Fibroblast of mammary gland (primary cell): ENCODE results near the gene STK25.

ENCODE experiments used
- DNase-seq: peaks from one replicate; pipeline ENCODE4 v3.0.0-alpha.2; 2010; ENCODE audit warnings: low read depth
- H3K4me3 ChIP-seq: 2 replicates; pipeline ENCODE4 v1.5.1; 2011; ENCODE audit warnings: low read depth, mild to moderate bottlenecking, low read length, moderate library complexity; ENCODE audit not compliant: control insufficient read depth
- TF ChIP-seq, protein P1 (sequence below): conservative IDR thresholded peaks from 2 replicates; pipeline ENCODE4 v1.5.1; 2011; ENCODE audit warnings: low read depth, low read length, inconsistent platforms; ENCODE audit not compliant: control insufficient read depth, insufficient read depth

The STK25 gene

GRCh38 chr2:241463276-241464135 lies 44.9 kb downstream of the STK25 start:
- TF ChIP-seq, protein P1, sequence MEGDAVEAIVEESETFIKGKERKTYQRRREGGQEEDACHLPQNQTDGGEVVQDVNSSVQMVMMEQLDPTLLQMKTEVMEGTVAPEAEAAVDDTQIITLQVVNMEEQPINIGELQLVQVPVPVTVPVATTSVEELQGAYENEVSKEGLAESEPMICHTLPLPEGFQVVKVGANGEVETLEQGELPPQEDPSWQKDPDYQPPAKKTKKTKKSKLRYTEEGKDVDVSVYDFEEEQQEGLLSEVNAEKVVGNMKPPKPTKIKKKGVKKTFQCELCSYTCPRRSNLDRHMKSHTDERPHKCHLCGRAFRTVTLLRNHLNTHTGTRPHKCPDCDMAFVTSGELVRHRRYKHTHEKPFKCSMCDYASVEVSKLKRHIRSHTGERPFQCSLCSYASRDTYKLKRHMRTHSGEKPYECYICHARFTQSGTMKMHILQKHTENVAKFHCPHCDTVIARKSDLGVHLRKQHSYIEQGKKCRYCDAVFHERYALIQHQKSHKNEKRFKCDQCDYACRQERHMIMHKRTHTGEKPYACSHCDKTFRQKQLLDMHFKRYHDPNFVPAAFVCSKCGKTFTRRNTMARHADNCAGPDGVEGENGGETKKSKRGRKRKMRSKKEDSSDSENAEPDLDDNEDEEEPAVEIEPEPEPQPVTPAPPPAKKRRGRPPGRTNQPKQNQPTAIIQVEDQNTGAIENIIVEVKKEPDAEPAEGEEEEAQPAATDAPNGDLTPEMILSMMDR: no peak
- no peak overlapping the region for H3K4me3 ChIP-seq
- DNase-seq: no peak

DNA sequence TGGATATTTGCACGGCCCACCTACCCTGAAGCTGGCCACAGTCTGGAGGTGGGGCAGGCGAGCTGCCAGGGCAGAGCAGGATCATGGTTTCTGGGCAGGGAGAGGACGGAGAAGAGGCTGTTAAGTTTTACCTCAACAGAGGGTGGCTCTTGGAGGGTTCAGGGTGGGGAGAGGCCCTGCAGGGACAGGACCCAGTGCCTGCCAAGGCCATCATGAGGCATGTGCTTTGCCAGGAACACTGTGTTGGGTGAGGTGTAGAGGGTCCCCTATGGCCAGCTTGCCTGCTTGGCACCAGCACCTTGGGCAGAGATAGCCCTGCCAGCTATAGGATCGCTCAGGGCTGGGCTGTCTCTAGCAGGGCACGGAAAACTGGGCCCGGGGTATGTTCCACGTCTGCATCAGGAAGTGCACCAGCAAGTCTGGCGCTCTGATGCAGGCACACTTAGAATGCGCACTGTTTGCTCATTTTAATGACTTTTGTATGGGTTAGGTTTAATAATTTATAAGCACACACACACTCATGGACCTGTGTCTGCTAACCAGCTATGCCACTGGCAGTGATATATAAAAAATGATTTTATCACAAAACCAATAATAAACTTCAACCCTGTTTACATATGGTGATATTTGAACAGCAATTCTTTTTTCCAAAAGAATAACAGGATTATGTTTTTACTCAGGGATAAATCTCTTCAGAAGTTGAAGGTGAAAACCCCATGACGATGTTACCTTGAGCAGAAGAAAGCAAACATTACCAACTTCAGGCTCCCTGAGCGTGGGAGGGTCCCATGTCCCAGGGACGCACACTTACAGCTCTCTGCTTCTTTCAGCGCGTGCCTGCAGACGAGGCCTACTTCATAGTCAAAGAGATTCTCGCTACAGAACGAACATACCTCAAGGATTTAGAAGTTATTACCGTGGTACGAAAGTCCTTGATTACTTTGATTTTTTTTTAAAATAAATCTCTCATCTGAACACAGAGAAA lies 46.4 kb downstream of the STK25 start:
- H3K4me3 ChIP-seq: no peak overlapping the region
- TF ChIP-seq, protein P1: no peak
- DNase-seq: no peak

DNA sequence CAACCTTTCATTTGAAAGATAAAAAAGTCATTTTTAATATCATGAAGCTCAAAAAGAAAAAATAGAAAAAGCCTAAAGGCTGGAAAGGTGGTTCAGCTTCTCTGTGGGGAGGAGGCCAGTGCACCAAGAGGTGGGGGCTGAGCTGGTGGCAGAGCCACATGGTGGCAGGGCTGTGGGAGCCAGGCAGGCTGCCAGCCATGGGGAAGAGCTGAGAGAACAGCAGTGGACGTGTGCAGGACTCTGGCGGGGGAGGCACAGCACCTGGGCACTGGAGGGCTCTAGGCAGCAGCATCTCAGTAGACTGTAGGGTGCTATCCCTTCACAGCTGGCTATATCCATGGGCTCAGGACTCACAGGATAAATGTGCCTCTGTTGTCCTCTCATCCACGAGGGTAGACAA lies 47.8 kb downstream of the STK25 start:
- no peak for DNase-seq
- H3K4me3 ChIP-seq: no peak overlapping the region
- TF ChIP-seq, protein P1: no peak

GRCh38 chr2:241459520-241459919 lies 48.9 kb downstream of the STK25 start:
- H3K4me3 ChIP-seq: no peak overlapping the region
- no peak for DNase-seq
- TF ChIP-seq, protein P1: no peak

DNA sequence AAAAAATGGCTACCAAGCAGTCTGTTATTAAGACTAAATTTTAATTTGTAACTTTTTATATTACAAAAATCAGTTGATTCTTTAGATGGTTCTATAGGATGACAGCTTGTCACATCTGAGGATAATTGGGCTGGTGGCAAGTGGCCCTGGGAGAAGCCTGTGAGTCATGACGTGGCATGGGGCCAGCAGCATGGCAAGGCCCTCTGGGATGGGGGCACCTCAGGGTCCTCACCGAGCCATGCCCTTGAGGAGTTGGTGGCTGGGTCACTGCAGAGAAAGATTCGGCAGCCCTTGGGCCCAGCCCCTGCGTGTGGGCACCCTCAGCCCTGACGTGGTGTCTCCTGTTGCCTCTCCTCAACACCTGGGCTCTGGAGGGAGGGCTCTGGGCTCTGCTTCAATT lies 49.7 kb downstream of the STK25 start:
- no peak overlapping the region for H3K4me3 ChIP-seq
- TF ChIP-seq, protein P1: no peak

DNA sequence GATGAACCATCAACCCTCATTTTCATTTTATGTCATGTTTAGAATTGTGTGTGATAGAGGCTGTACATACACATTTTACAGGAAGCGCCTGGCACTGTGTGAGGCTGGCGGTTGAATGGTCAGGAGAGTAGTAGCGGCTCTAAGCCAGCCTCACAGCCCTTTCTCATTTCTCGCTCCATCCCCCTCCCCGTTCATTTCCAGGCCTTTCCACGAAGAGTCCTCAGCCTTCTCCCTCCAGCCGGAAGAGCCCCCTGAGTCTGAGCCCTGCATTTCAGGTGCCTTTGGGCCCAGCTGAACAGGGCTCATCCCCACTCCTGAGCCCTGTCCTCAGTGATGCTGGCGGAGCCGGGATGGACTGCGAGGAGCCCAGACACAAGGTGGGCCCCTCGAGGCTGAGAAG lies 51.8 kb downstream of the STK25 start:
- no peak overlapping the region for H3K4me3 ChIP-seq
- no peak for DNase-seq
- TF ChIP-seq, protein P1: no peak

More for the DNA sequence above, 49.7 kb downstream of the STK25 start:
- DNase-seq: no peak
